Erythroblast (primary cell): ENCODE data around the gene OR9I1.

Experiments used
- GATA1 ChIP-seq: IDR thresholded peaks from 2 replicates; pipeline ENCODE4 v1.6.1; 2011; ENCODE audit warnings: low read depth, mild to moderate bottlenecking, control low read depth, low read length, moderate library complexity
- POLR2A ChIP-seq: IDR thresholded peaks from 2 replicates; pipeline ENCODE4 v1.6.1; 2011; ENCODE audit warnings: mild to moderate bottlenecking, low read length

GRCh38 chr11:58165504-58166106, 40.3 kb upstream of the OR9I1 start:
- no peak for TF ChIP-seq POLR2A
- TF ChIP-seq GATA1: no peak
